Right atrium auricular region (tissue), 2 donors: ENCODE measurements around the gene VTN. TPM values are rescaled to one million over a fixed set of nuclear protein-coding genes. Genes with fewer than 3 reads are reported as not detected.
A peak's percentile ranks its signal among the peaks of the same experiment; 100 is the strongest.

ENCODE experiments used
- DNase-seq: peaks from one replicate; pipeline ENCODE4 v3.0.0-alpha.2; 2019; ENCODE audit warnings: low spot score
- H3K27ac ChIP-seq, 2 donors: fragments of 200-600 bp; sonication (generic); 1 replicate in 1 of 2; 2 replicates in 1 of 2; pipeline ENCODE4 v1.5.1; 2016 to 2019
- H3K27me3 ChIP-seq, 2 donors: fragments of 200-600 bp; sonication (generic); one replicate each; pipeline versions ENCODE4 v1.5.1 to v1.6.0; 2017 to 2019
- H3K36me3 ChIP-seq: fragments of 200-600 bp; sonication (generic); one replicate; pipeline ENCODE4 v1.5.1; 2016
- H3K4me1 ChIP-seq, 2 donors: fragments of 200-600 bp; sonication (generic); one replicate each; pipeline versions ENCODE4 v1.5.1 to v1.6.0; 2017 to 2019
- H3K4me3 ChIP-seq, 2 donors: fragments of 200-600 bp; sonication (generic); 1 replicate in 1 of 2; 2 replicates in 1 of 2; pipeline ENCODE4 v1.5.1; 2017 to 2019; ENCODE audit warnings: mild to moderate bottlenecking in 1 of 2, moderate library complexity in 1 of 2
- H3K9me3 ChIP-seq, 2 donors: fragments of 200-600 bp; sonication (generic); one replicate each; pipeline ENCODE4 v1.5.1; 2019
- CTCF ChIP-seq, 2 donors: fragments of 200-600 bp; sonication (generic); IDR thresholded peaks; one replicate each; pipeline ENCODE4 v1.5.1; 2019; ENCODE audit warnings: antibody characterized with exemption in 2 of 2
- total RNA-seq, 2 donors: library from RNA; depleted of rRNA; stranded (reverse); fragments of >200 nt; gene quantifications; one replicate each; pipeline ENCODE4 v1.1.0, GENCODE V29; 2016

Gene VTN
- total RNA-seq: 10 to 100 TPM in 1 of 2 donors, 1 to 10 TPM in 1; 5.4 to 86.7 TPM

GRCh38 chr17:28370035-28370743 is at the start of gene VTN:
Gene VTN (minus strand): TSS chr17:28370307. CDS start chr17:28370203, 104 bp downstream.
- Histone ChIP-seq H3K4me3 (peak within 1 kb of the TSS; percentile 49 to 65), H3K36me3 (no peaks in the 10 kb centered on the region), H3K9me3 (no peaks in the 10 kb centered on the region), H3K27me3 (no peaks in the 10 kb centered on the region), H3K4me1 (peaks cover 0 to 37% of the 10 kb centered on the region in 2 donors), H3K27ac (peak within 1 kb of the TSS; percentile 57 to 69)
- no peak for TF ChIP-seq CTCF (IDR thresholded peaks at IDR 0.05)
- DNase-seq: peak; percentile 83

DNA sequence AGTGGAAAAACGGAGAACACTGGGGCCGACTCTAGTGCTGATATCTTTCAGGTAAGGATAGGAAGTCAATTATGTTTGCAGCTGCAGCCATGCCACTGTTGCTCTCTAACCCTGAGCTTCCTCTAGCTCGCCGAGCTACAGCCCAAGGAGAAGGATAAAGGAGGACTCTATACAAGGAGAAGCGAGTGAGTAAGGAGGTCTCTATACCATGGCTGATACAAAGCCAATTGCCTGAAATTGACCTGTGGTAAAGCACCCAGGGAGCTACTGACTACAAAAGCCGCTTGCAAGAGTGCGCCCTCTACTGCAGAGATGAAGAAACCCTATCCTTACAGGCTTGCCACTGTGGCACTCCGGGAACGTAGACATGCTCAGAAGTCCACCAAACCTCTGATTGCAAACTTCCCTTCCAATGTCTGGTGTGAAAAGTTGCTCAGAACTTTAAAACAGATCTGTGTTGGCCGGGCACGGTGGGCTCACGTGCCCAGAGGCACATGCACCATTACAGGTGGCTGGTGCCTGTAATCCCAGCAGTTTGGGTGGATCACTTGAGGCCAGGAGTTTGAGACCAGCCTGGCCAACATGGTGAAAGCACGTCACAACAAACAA is 46.7 kb upstream of the VTN start:
- H3K27me3 ChIP-seq: no peaks in the 10 kb centered on the region
- H3K27ac ChIP-seq: no peak overlapping the region
- peak; percentile 49 to 67 for TF ChIP-seq CTCF (IDR thresholded peaks at IDR 0.05)
- H3K36me3 ChIP-seq: no peaks in the 10 kb centered on the region
- H3K4me3 ChIP-seq: no peak overlapping the region
- peaks cover 0 to 5% of the 10 kb centered on the region in 2 donors for H3K4me1 ChIP-seq
- DNase-seq: no peak
- H3K9me3 ChIP-seq: no peaks in the 10 kb centered on the region

GRCh38 chr17:28415886-28416285 is 45.8 kb upstream of the VTN start:
- H3K4me1 ChIP-seq: peaks cover 0 to 5% of the 10 kb centered on the region in 2 donors

GRCh38 chr17:28413804-28414203 is 43.7 kb upstream of the VTN start:
- Histone ChIP-seq H3K27ac (no peak overlapping the region), H3K9me3 (no peaks in the 10 kb centered on the region), H3K4me3 (no peak overlapping the region), H3K36me3 (no peaks in the 10 kb centered on the region), H3K4me1 (peaks cover 0 to 5% of the 10 kb centered on the region in 2 donors), H3K27me3 (no peaks in the 10 kb centered on the region)
- no peak for TF ChIP-seq CTCF (IDR thresholded peaks at IDR 0.05)
- DNase-seq: no peak

More at GRCh38 chr17:28415886-28416285, 45.8 kb upstream of the VTN start:
- H3K27me3 ChIP-seq: no peaks in the 10 kb centered on the region
- DNase-seq: no peak
- no peak overlapping the region for H3K4me3 ChIP-seq
- no peak for TF ChIP-seq CTCF (IDR thresholded peaks at IDR 0.05)
- no peaks in the 10 kb centered on the region for H3K9me3 ChIP-seq
- H3K36me3 ChIP-seq: no peaks in the 10 kb centered on the region
- no peak overlapping the region for H3K27ac ChIP-seq

DNA sequence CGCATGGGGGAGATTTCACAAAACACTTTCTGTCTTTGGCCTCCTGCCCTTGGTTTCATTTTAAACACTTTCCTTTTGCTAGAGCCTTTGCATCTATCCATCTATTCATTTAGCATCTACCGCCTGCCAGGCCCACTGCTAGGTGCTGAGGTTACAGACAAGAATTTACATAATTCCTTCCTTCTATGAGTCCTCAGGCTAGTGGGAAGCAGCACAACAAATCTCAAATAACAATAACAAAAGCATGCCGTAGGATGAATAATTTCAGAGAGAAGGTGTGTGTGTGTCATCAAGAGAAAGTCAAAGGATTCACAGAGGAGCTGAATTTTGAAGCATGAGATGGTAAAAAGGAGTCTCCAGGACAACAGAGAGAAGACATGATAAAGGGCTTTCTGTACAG is 42.0 kb upstream of the VTN start:
- Histone ChIP-seq H3K27me3 (no peaks in the 10 kb centered on the region), H3K36me3 (no peaks in the 10 kb centered on the region), H3K9me3 (no peaks in the 10 kb centered on the region), H3K4me3 (no peak overlapping the region), H3K4me1 (peaks cover 0 to 5% of the 10 kb centered on the region in 2 donors), H3K27ac (no peak overlapping the region)
- no peak for DNase-seq
- TF ChIP-seq CTCF (IDR thresholded peaks at IDR 0.05): no peak
